ENCODE results near the gene LIG1.
"Not testable (repeated sequence)": the region's sequence is repeated elsewhere in the genome, so short reads cannot be mapped to it uniquely, and the experiment has no call there.

Gene LIG1

GRCh38 chr19:48070177-48070769 lies 99.9 kb downstream of the LIG1 start:
- DNase-seq (ENCODE audit: low read depth), result not testable (repeated sequence)

GRCh38 chr19:48069435-48069834 lies 100.7 kb downstream of the LIG1 start:
- no peak for DNase-seq (ENCODE audit: low read depth)

Data from EH (cell line).